GM19193 (cell line): ENCODE data around the gene RAC3.

Experiments
- POLR2A ChIP-seq: IDR thresholded peaks from 4 replicates; pipeline ENCODE4 v1.6.1; 2011; ENCODE audit not compliant: insufficient read depth, insufficient read length; ENCODE audit errors: extremely low read depth

The RAC3 gene

GRCh38 chr17:82058855-82059249 is 27.4 kb downstream of the RAC3 start:
- no peak for TF ChIP-seq POLR2A

GRCh38 chr17:82059272-82060000 is 28.0 kb downstream of the RAC3 start:
- peak; percentile 31 for TF ChIP-seq POLR2A

GRCh38 chr17:82060001-82060380 is 28.5 kb downstream of the RAC3 start:
- TF ChIP-seq POLR2A: no peak

GRCh38 chr17:82060614-82061013 is 29.1 kb downstream of the RAC3 start:
- no peak for TF ChIP-seq POLR2A

GRCh38 chr17:82061047-82061925 is 29.8 kb downstream of the RAC3 start:
- no peak for TF ChIP-seq POLR2A

- TF ChIP-seq POLR2A: no peak
These were observed 30.9 kb downstream of the RAC3 start for GRCh38 chr17:82062076-82062983.

GRCh38 chr17:82062984-82063368 is 31.5 kb downstream of the RAC3 start:
- no peak for TF ChIP-seq POLR2A

- no peak for TF ChIP-seq POLR2A
These were observed 32.2 kb downstream of the RAC3 start for GRCh38 chr17:82063424-82064415.

- no peak for TF ChIP-seq POLR2A
These were observed 33.1 kb downstream of the RAC3 start for GRCh38 chr17:82064433-82065192.

- no peak for TF ChIP-seq POLR2A
These were observed 33.7 kb downstream of the RAC3 start for GRCh38 chr17:82065193-82065637.

- peak; percentile 74 for TF ChIP-seq POLR2A
These were observed 34.3 kb downstream of the RAC3 start, which contains the start of gene DUS1L for GRCh38 chr17:82065638-82066303. Gene DUS1L, minus strand, starts transcription at chr17:82065804. Its CDS starts 745 bp downstream, at chr17:82065059.

GRCh38 chr17:82070611-82071010 is 39.1 kb downstream of the RAC3 start:
- TF ChIP-seq POLR2A: no peak
